ENCODE results near the gene SPDL1.

SPDL1 gene

GRCh38 chr5:169583424-169584220 lies at the start of gene SPDL1:
SPDL1 (plus strand) TSS chr5:169583773; CDS start chr5:169588417, 4,644 bp downstream.
- peak; percentile 97 for DNase-seq

GRCh38 chr5:169534311-169534880 lies 49.2 kb upstream of the SPDL1 start:
- peak; percentile 24 for DNase-seq

GRCh38 chr5:169534939-169535338 lies 48.6 kb upstream of the SPDL1 start:
- no peak for DNase-seq

GRCh38 chr5:169538944-169539343 lies 44.6 kb upstream of the SPDL1 start:
- DNase-seq, result no peak

GRCh38 chr5:169542811-169543210 lies 40.8 kb upstream of the SPDL1 start:
- no peak for DNase-seq

- no peak for DNase-seq
Measured at GRCh38 chr5:169544264-169544950, 39.2 kb upstream of the SPDL1 start.

GRCh38 chr5:169545762-169546161 lies 37.8 kb upstream of the SPDL1 start:
- peak; percentile 45 for DNase-seq

- no peak for DNase-seq
Measured at GRCh38 chr5:169546346-169546745, 37.2 kb upstream of the SPDL1 start.

- peak; percentile 39 for DNase-seq
Measured at GRCh38 chr5:169547508-169547907, 36.1 kb upstream of the SPDL1 start.

- peak; percentile 61 for DNase-seq
Measured at GRCh38 chr5:169548315-169548714, 35.3 kb upstream of the SPDL1 start.

GRCh38 chr5:169549453-169550100 lies 34.0 kb upstream of the SPDL1 start:
- no peak for DNase-seq

GRCh38 chr5:169550227-169550626 lies 33.3 kb upstream of the SPDL1 start:
- DNase-seq, result no peak

- no peak for DNase-seq
Measured at GRCh38 chr5:169551146-169551545, 32.4 kb upstream of the SPDL1 start.

GRCh38 chr5:169551696-169552095 lies 31.9 kb upstream of the SPDL1 start:
- DNase-seq, result no peak

- DNase-seq, result no peak
Measured at GRCh38 chr5:169554251-169554650, 29.3 kb upstream of the SPDL1 start.

- no peak for DNase-seq
Measured at GRCh38 chr5:169557838-169558237, 25.7 kb upstream of the SPDL1 start.

GRCh38 chr5:169561893-169562292 lies 21.7 kb upstream of the SPDL1 start:
- DNase-seq, result peak; percentile 63

- no peak for DNase-seq
Measured at GRCh38 chr5:169563369-169563768, 20.2 kb upstream of the SPDL1 start.

- peak; percentile 44 for DNase-seq
Measured at GRCh38 chr5:169566202-169566601, 17.4 kb upstream of the SPDL1 start.

- peak; percentile 22 for DNase-seq
Measured at GRCh38 chr5:169567079-169567478, 16.5 kb upstream of the SPDL1 start.

- no peak for DNase-seq
Measured at GRCh38 chr5:169569513-169569912, 14.1 kb upstream of the SPDL1 start.

- no peak for DNase-seq
Measured at GRCh38 chr5:169571355-169571754, 12.2 kb upstream of the SPDL1 start.

- no peak for DNase-seq
Measured at GRCh38 chr5:169574134-169574646, 9.4 kb upstream of the SPDL1 start.
